ENCODE results near the gene MXD1.
A peak's percentile ranks its signal among the peaks of the same experiment; 100 is the strongest.

- TF ChIP-seq SMC3 (IDR thresholded peaks at IDR 0.05; ENCODE audit: low read depth, low read length) (no peak; the same call in 1 of the 2 replicates), CTCF (conservative IDR thresholded peaks at IDR 0.05; ENCODE audit: low read depth, low read length) (no peak), RCOR1 (IDR thresholded peaks at IDR 0.05; ENCODE audit: insufficient replicate concordance, low read length) (no peak), POLR2A (IDR thresholded peaks at IDR 0.05; ENCODE audit: low read depth, low read length) (no peak), MAZ (IDR thresholded peaks at IDR 0.05; ENCODE audit: borderline replicate concordance, low read depth, low read length) (no peak), RAD21 (IDR thresholded peaks at IDR 0.05; ENCODE audit: low read length) (peak; percentile 21), MAFK (IDR thresholded peaks at IDR 0.05; ENCODE audit: low read depth, low read length) (peak; percentile 29; the same call in 1 of the 2 replicates), RFX5 (IDR thresholded peaks at IDR 0.05; ENCODE audit: low read depth, low read length) (no peak), MXI1 (IDR thresholded peaks at IDR 0.05; ENCODE audit: borderline replicate concordance, low read depth, low read length) (no peak)
These were observed 2.9 kb downstream of the MXD1 start for GRCh38 chr2:69917852-69918251.
